ENCODE results near the gene CDH2. TPM values are rescaled to one million over a fixed set of nuclear protein-coding genes. Genes with fewer than 3 reads are reported as not detected.
A peak's percentile ranks its signal among the peaks of the same experiment; 100 is the strongest.

CDH2 gene
- total RNA-seq, 1 experiment from 2014 or later = 36.2 TPM

DNA sequence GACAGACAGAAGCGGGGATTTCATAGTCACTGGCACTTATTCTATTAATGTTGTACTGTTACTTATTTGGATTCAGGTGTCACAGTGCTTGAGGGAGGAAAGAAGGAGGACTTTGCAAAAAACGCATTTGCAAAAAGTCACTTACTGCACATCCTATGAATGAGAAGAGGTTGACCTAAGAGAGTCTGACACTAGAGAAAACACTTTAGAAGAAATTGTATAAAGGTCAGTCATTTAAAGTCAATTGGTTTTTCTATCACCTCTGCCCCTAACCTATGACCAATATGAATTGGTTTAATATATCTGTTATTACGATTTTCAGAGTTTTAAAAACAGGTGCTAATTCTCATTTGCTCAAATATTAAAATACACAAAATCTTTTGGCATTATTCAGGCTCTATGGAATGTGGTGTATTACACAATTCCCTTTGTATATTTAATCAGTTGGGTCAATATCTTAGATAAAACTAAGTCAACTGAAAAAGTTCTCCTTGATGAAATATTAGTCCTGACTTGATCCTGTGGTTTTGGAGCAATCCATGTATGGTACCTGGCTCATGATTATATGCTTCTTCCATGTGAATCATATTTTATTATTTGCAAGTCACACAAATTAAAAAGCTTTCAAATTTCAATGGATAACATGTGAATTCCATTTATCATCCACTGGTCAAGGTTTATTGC lies 157.4 kb downstream of the CDH2 start:
- Histone ChIP-seq H2BK5ac (ENCODE audit: insufficient read length, low read length) (no peak overlapping the region), H4K20me1 (ENCODE audit: control insufficient read depth, insufficient read depth, insufficient read length) (no peaks in the 10 kb centered on the region), H3K79me1 (ENCODE audit: insufficient read depth, low read depth, low read length, poor library complexity, severe bottlenecking) (no peaks in the 10 kb centered on the region), H2BK15ac (ENCODE audit: low read depth, low read length) (no peak overlapping the region), H2BK12ac (ENCODE audit: insufficient read length, low read depth, low read length) (no peak overlapping the region), H3K23ac (ENCODE audit: insufficient read length, low read depth, low read length) (no peak overlapping the region), H4K91ac (ENCODE audit: insufficient read length, low read depth, low read length) (no peak overlapping the region), H3K4me1 (ENCODE audit: insufficient read depth, low read length) (no peaks in the 10 kb centered on the region), H3K14ac (ENCODE audit: insufficient read depth, low read length) (no peak overlapping the region), H2BK120ac (ENCODE audit: low read depth, low read length, poor library complexity, severe bottlenecking) (no peak overlapping the region), H3K23me2 (ENCODE audit: insufficient read length, low read depth, low read length, poor library complexity, severe bottlenecking) (no peaks in the 10 kb centered on the region), H4K5ac (ENCODE audit: insufficient read length, low read depth, low read length) (no peak overlapping the region), H2AFZ (ENCODE audit: low read length) (no peak overlapping the region), H3K27me3 (ENCODE audit: insufficient read depth, low read length) (no peaks in the 10 kb centered on the region), H3K27ac (ENCODE audit: insufficient read length, low read depth, low read length) (no peak overlapping the region), H3K56ac (ENCODE audit: insufficient read length, low read depth, low read length) (no peak overlapping the region), H3K18ac (ENCODE audit: insufficient read length, low read depth, low read length) (no peak overlapping the region), H2AK5ac (ENCODE audit: insufficient read length, low read length) (no peak overlapping the region), H2BK20ac (ENCODE audit: low read depth, low read length, poor library complexity, severe bottlenecking) (no peak overlapping the region), H4K8ac (replicated peaks; ENCODE audit: insufficient read length, low read depth, low read length) (no peak overlapping the region), H3K79me2 (ENCODE audit: insufficient read depth, low read length) (no peaks in the 10 kb centered on the region), H3K9ac (ENCODE audit: extremely low read depth, insufficient read length, low read length) (no peak overlapping the region), H3K4ac (ENCODE audit: low read depth, low read length) (no peak overlapping the region), H3T11ph (ENCODE audit: low read length) (no peak overlapping the region), H3K4me2 (ENCODE audit: insufficient read depth, insufficient read length, low read length) (no peak overlapping the region), H3K9me3 (ENCODE audit: control insufficient read depth, low read depth, low read length) (no peaks in the 10 kb centered on the region)
- Mint-ChIP-seq H3K27me3 (ENCODE audit: low read depth) (no peaks in the 10 kb centered on the region), H3K4me3 (no peak overlapping the region), H3K27ac (0 out of 7 replicates have a peak overlapping the region, but pooled peaks of 1 of the 3 experiments have one; percentile 16), H3K36me3 (ENCODE audit: insufficient read depth in 1 of 3, low read depth in 3 of 3) (no peaks in the 10 kb centered on the region; a peak in 2 of 7 replicates), H3K9me3 (no peaks in the 10 kb centered on the region), H3K4me1 (peaks cover 3 to 4% of the 10 kb centered on the region in 2 experiments)
- TF ChIP-seq, protein P1, sequence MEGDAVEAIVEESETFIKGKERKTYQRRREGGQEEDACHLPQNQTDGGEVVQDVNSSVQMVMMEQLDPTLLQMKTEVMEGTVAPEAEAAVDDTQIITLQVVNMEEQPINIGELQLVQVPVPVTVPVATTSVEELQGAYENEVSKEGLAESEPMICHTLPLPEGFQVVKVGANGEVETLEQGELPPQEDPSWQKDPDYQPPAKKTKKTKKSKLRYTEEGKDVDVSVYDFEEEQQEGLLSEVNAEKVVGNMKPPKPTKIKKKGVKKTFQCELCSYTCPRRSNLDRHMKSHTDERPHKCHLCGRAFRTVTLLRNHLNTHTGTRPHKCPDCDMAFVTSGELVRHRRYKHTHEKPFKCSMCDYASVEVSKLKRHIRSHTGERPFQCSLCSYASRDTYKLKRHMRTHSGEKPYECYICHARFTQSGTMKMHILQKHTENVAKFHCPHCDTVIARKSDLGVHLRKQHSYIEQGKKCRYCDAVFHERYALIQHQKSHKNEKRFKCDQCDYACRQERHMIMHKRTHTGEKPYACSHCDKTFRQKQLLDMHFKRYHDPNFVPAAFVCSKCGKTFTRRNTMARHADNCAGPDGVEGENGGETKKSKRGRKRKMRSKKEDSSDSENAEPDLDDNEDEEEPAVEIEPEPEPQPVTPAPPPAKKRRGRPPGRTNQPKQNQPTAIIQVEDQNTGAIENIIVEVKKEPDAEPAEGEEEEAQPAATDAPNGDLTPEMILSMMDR (conservative IDR thresholded peaks at IDR 0.05) = no peak
- no peak for DNase-seq
- WGBS (ENCODE audit: extremely low coverage, insufficient read length, low lambda C conversion rate) = no CpG with 5 or more reads among the region's 3 CpGs
